Neutrophil (primary cell): ENCODE measurements around the gene KLHL17.

Experiments used
- H3K27ac ChIP-seq: fragments of 200-600 bp; sonication (generic); 2 replicates; pipeline ENCODE4 v1.5.1; 2016; ENCODE audit warnings: mild to moderate bottlenecking, moderate library complexity
- H3K27me3 ChIP-seq: fragments of 200-600 bp; sonication (generic); 2 replicates; pipeline ENCODE4 v1.6.0; 2016; ENCODE audit warnings: mild to moderate bottlenecking
- H3K36me3 ChIP-seq: fragments of 200-600 bp; sonication (generic); 2 replicates; pipeline ENCODE4 v1.5.1; 2017
- H3K4me1 ChIP-seq, 2 experiments: fragments of 200-600 bp in 1 of 2; sonication (generic) in 1 of 2; 1 replicate in 1 of 2; 2 replicates in 1 of 2; pipeline versions ENCODE4 v1.5.1 to v1.6.1; 2013 to 2016; ENCODE audit warnings: low read depth in 1 of 2, low read length in 1 of 2, mild to moderate bottlenecking in 1 of 2, moderate library complexity in 1 of 2; ENCODE audit not compliant: control insufficient read depth in 1 of 2, insufficient read depth in 1 of 2
- H3K4me3 ChIP-seq, 2 experiments: fragments of 200-600 bp in 1 of 2; sonication (generic) in 1 of 2; 1 replicate in 1 of 2; 2 replicates in 1 of 2; pipeline ENCODE4 v1.5.1; 2013 to 2016; ENCODE audit warnings: low read depth in 1 of 2, low read length in 1 of 2, mild to moderate bottlenecking in 1 of 2, moderate library complexity in 1 of 2
- H3K9me3 ChIP-seq: fragments of 200-600 bp; sonication (generic); 2 replicates; pipeline ENCODE4 v1.5.1; 2016
- TF ChIP-seq, protein P1 (sequence below): fragments of 200-600 bp; sonication (generic); IDR thresholded peaks from 2 replicates; pipeline ENCODE4 v1.5.1; 2016; ENCODE audit warnings: antibody characterized with exemption

Gene KLHL17

DNA sequence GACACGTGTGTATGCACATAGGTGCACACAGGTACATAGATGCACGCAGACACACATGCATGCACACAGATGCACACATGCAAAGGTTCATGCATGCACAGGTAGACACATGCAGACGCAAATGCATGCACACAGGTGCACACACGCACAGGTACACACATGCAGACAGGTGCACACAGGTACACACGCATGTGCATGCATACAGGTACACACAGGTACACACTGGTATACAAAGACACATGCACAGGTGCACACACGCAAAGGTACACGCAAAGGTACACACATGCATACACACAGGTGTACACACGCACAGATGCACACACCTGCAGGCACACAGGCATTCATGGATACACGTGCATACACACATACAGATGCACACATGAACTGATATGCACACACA lies 10.1 kb upstream of the KLHL17 start:
- no peak overlapping the region for H3K27ac ChIP-seq
- TF ChIP-seq, protein P1, sequence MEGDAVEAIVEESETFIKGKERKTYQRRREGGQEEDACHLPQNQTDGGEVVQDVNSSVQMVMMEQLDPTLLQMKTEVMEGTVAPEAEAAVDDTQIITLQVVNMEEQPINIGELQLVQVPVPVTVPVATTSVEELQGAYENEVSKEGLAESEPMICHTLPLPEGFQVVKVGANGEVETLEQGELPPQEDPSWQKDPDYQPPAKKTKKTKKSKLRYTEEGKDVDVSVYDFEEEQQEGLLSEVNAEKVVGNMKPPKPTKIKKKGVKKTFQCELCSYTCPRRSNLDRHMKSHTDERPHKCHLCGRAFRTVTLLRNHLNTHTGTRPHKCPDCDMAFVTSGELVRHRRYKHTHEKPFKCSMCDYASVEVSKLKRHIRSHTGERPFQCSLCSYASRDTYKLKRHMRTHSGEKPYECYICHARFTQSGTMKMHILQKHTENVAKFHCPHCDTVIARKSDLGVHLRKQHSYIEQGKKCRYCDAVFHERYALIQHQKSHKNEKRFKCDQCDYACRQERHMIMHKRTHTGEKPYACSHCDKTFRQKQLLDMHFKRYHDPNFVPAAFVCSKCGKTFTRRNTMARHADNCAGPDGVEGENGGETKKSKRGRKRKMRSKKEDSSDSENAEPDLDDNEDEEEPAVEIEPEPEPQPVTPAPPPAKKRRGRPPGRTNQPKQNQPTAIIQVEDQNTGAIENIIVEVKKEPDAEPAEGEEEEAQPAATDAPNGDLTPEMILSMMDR, result no peak
- H3K4me3 ChIP-seq, result no peak overlapping the region
- H3K9me3 ChIP-seq, result no peaks in the 10 kb centered on the region
- peaks cover 3% of the 10 kb centered on the region in 2 experiments for H3K4me1 ChIP-seq
- no peaks in the 10 kb centered on the region for H3K27me3 ChIP-seq
- peaks cover 89% of the 10 kb centered on the region for H3K36me3 ChIP-seq

DNA sequence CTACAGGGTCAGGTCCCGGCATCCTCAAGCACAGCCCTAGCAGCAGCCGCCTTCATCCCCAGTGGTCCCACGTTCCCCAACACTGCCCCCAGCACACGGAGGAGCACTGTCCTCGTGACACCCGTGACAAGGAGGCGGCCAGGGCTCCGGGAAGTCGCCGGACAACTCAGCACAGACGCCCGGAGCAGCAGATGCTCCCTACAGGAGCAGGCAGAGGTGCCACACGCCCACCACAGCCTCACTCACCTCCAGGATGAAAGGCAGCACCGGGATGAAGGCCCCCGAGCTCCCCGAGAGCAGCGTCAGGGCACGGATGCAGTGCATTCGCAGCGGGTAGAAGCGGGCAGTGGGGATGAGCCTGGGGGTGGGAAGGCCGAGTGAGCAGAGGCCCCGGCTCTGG lies 9.5 kb upstream of the KLHL17 start:
- TF ChIP-seq, protein P1, result no peak
- peaks cover 85% of the 10 kb centered on the region for H3K36me3 ChIP-seq
- H3K4me1 ChIP-seq, result peaks cover 9% of the 10 kb centered on the region in 2 experiments
- H3K9me3 ChIP-seq, result no peaks in the 10 kb centered on the region
- H3K27me3 ChIP-seq, result no peaks in the 10 kb centered on the region
- H3K4me3 ChIP-seq, result no peak overlapping the region
- no peak overlapping the region for H3K27ac ChIP-seq

DNA sequence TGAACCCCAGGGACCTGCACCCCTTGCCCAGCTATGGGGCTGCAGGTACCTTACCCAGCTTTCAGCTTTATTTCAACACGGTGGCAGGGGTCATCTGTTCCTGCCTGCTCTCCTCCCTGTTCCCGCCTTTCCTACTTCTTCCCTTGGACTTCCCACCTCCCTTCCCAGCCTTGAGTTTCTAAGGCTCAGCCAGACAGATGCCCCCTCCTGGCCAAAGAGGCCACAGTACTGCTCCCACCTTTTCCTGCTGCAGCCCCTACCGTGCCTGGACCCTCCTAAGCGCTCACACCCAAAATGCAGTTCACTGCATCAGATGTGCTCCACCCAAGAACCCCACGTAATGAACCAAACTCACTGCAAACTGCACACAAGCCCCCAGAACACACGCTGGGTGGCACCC lies 9.0 kb upstream of the KLHL17 start:
- H3K36me3 ChIP-seq, result peaks cover 81% of the 10 kb centered on the region
- no peak overlapping the region for H3K4me3 ChIP-seq
- no peak overlapping the region for H3K27ac ChIP-seq
- TF ChIP-seq, protein P1, result no peak
- no peaks in the 10 kb centered on the region for H3K27me3 ChIP-seq
- peaks cover 11% of the 10 kb centered on the region in 2 experiments for H3K4me1 ChIP-seq
- no peaks in the 10 kb centered on the region for H3K9me3 ChIP-seq

DNA sequence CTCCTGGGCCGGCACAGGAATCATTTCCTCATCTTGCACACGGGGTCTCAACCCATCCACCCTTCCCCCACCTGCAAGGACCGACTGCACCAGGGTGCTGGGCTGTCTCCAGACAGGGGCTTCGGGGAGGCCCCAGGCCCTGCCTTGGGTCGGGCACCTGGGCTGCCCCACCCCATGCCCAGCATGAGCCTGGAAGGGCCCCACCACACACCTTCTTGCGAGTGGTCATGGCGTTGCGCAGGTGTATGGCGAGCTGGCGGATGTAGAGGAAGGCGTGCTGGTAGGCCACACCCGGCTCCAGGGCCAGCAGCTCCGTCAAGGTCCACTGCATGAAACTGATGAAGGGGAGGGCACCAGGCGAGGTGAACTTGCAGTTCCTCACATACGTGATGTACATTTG lies 8.2 kb upstream of the KLHL17 start:
- H3K4me1 ChIP-seq, result peaks cover 11% of the 10 kb centered on the region in 2 experiments
- peaks cover 73% of the 10 kb centered on the region for H3K36me3 ChIP-seq
- TF ChIP-seq, protein P1, result no peak

DNA sequence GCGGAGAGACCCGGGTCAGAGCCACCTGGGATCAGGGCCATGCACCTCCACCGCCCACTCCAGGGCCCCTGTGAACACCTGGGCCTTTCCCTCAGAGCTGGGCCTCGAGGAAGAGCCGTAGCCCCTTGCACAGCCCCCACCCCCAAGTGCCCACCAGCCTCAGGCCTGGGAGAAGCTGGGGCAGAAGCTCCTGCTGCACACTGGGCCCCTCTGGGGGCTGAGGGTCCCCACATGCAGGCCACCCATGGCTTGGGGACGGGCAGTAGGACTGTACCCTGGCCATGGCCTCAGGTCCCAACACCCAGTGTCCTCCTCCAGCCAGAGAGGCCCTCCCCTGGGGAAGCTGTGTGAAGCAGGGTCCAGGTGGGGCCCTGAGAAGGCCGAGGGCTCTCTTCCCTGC lies 7.8 kb upstream of the KLHL17 start:
- no peak overlapping the region for H3K4me3 ChIP-seq
- H3K9me3 ChIP-seq, result no peaks in the 10 kb centered on the region
- TF ChIP-seq, protein P1, result no peak
- peaks cover 11 to 12% of the 10 kb centered on the region in 2 experiments for H3K4me1 ChIP-seq
- no peaks in the 10 kb centered on the region for H3K27me3 ChIP-seq
- H3K27ac ChIP-seq, result no peak overlapping the region
- peaks cover 69% of the 10 kb centered on the region for H3K36me3 ChIP-seq

More for the DNA sequence above, 8.2 kb upstream of the KLHL17 start:
- H3K27me3 ChIP-seq, result no peaks in the 10 kb centered on the region
- H3K27ac ChIP-seq, result no peak overlapping the region
- no peaks in the 10 kb centered on the region for H3K9me3 ChIP-seq
- no peak overlapping the region for H3K4me3 ChIP-seq
